ENCODE measurements around the gene SHH.

SHH gene

DNA sequence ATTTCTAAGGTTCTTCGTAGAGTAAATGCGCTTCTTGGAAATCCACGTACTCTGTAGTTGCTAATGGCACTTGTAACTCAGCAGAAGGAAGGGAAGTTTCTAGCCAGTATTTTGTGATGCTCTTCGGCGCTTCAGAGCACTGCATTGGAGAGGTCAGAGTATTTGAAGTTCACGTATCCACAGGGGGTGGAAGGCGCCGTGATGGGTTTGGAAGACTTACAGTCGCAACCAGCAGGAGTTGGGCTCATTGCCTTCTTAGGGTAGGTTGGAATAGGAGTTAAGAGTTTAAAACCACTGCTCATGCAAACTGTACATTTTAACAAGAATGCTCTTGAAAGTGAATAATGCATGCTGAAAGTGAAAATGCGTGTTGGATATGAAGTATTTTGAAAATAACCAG lies 49.1 kb downstream of the SHH start:
- H3K4me3 ChIP-seq (ENCODE audit: low read length in 2 of 2): no peak overlapping the region
- H3K27me3 ChIP-seq (ENCODE audit: control insufficient read depth in 1 of 2, insufficient read depth in 2 of 2, low read length in 2 of 2): no peaks in the 10 kb centered on the region
- H3K36me3 ChIP-seq (ENCODE audit: control insufficient read depth in 2 of 2, insufficient read depth in 2 of 2, low read length in 2 of 2): peaks cover 32 to 41% of the 10 kb centered on the region in 2 donors
- no peak overlapping the region for H3K9ac ChIP-seq (ENCODE audit: low read length in 2 of 2)
- peaks cover 5% of the 10 kb centered on the region for H3K4me1 ChIP-seq (ENCODE audit: control insufficient read depth, insufficient read depth, low read length)
- H3K9me3 ChIP-seq (ENCODE audit: control insufficient read depth in 2 of 2, low read length in 2 of 2): no peaks in the 10 kb centered on the region
- H3K27ac ChIP-seq (ENCODE audit: low read length): no peak overlapping the region

- Histone ChIP-seq H3K9ac (ENCODE audit: low read length in 2 of 2) (no peak overlapping the region), H3K4me3 (ENCODE audit: low read length in 2 of 2) (no peak overlapping the region), H3K27me3 (ENCODE audit: control insufficient read depth in 1 of 2, insufficient read depth in 2 of 2, low read length in 2 of 2) (no peaks in the 10 kb centered on the region), H3K36me3 (ENCODE audit: control insufficient read depth in 2 of 2, insufficient read depth in 2 of 2, low read length in 2 of 2) (peaks cover 32 to 36% of the 10 kb centered on the region in 2 donors), H3K9me3 (ENCODE audit: control insufficient read depth in 2 of 2, low read length in 2 of 2) (no peaks in the 10 kb centered on the region), H3K27ac (ENCODE audit: low read length) (no peak overlapping the region), H3K4me1 (ENCODE audit: control insufficient read depth, insufficient read depth, low read length) (peaks cover 5% of the 10 kb centered on the region)
Observed at GRCh38 chr7:155762655-155763054, 49.6 kb downstream of the SHH start.

DNA sequence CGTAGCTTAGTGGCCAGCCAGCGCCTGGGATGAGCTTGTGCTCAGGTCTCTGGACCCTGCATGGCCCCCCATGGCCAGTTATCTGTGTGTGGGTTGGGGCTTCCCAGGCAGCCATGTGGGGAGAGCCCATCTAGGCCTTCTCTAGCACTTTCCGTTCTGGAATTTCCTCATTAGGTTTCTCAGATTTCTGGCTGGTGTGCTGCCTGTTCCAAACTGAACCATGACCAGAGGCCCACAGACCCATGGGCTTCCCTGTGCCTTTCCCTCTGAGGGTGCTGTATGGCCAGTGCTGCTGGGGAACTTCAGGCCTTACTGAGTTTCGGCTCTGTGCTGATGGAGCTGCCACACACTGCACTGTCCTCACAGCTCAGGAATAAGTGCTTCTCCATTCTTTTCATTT lies 50.2 kb downstream of the SHH start:
- Histone ChIP-seq H3K9ac (ENCODE audit: low read length in 2 of 2) (no peak overlapping the region), H3K27me3 (ENCODE audit: control insufficient read depth in 1 of 2, insufficient read depth in 2 of 2, low read length in 2 of 2) (no peaks in the 10 kb centered on the region), H3K36me3 (ENCODE audit: control insufficient read depth in 2 of 2, insufficient read depth in 2 of 2, low read length in 2 of 2) (peaks cover 30% of the 10 kb centered on the region in 2 donors), H3K27ac (ENCODE audit: low read length) (no peak overlapping the region), H3K9me3 (ENCODE audit: control insufficient read depth in 2 of 2, low read length in 2 of 2) (no peaks in the 10 kb centered on the region), H3K4me3 (ENCODE audit: low read length in 2 of 2) (no peak overlapping the region), H3K4me1 (ENCODE audit: control insufficient read depth, insufficient read depth, low read length) (peaks cover 5% of the 10 kb centered on the region)

GRCh38 chr7:155761162-155761561 lies 51.1 kb downstream of the SHH start:
- Histone ChIP-seq H3K9ac (ENCODE audit: low read length in 2 of 2) (no peak overlapping the region), H3K36me3 (ENCODE audit: control insufficient read depth in 2 of 2, insufficient read depth in 2 of 2, low read length in 2 of 2) (peaks cover 22 to 27% of the 10 kb centered on the region in 2 donors), H3K27me3 (ENCODE audit: control insufficient read depth in 1 of 2, insufficient read depth in 2 of 2, low read length in 2 of 2) (no peaks in the 10 kb centered on the region), H3K4me3 (ENCODE audit: low read length in 2 of 2) (no peak overlapping the region), H3K4me1 (ENCODE audit: control insufficient read depth, insufficient read depth, low read length) (peaks cover 5% of the 10 kb centered on the region), H3K9me3 (ENCODE audit: control insufficient read depth in 2 of 2, low read length in 2 of 2) (no peaks in the 10 kb centered on the region), H3K27ac (ENCODE audit: low read length) (no peak overlapping the region)

DNA sequence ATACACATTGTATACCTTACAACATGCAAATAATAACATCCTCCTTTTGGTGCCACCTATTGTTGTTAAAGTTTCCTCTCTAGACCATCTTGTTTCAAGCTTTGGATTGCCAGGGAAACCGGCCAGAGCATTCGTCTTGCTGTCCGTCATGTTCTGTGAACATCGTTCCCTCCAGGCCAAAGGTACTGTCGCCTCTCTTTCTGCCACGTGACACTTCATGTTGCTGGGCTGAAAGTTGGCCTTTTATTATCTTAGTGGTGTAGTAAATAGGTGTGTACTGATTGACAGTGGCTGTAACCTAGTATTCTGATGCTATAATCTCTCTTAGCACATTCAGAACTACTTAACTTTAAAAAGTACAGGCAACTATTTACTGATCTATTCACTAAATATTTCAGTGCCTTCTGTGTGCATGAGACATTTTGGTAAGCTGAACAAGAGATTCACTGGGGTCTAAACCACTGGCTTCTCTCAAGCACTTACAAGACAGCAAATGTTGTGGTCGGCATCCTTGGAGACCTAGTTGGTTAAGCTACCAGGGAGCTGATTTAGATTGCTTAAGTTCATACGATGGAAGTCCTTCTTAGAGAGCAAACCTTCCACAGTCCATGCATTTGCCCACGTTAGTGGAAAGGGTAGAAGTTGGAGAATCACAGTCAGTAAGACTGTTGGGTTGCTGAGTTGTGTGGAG lies 52.4 kb downstream of the SHH start:
- no peaks in the 10 kb centered on the region for H3K27me3 ChIP-seq (ENCODE audit: control insufficient read depth in 1 of 2, insufficient read depth in 2 of 2, low read length in 2 of 2)
- no peaks in the 10 kb centered on the region for H3K9me3 ChIP-seq (ENCODE audit: control insufficient read depth in 2 of 2, low read length in 2 of 2)
- peaks cover 5% of the 10 kb centered on the region for H3K4me1 ChIP-seq (ENCODE audit: control insufficient read depth, insufficient read depth, low read length)
- no peak overlapping the region for H3K27ac ChIP-seq (ENCODE audit: low read length)
- peaks cover 11 to 22% of the 10 kb centered on the region in 2 donors for H3K36me3 ChIP-seq (ENCODE audit: control insufficient read depth in 2 of 2, insufficient read depth in 2 of 2, low read length in 2 of 2)
- no peak overlapping the region for H3K4me3 ChIP-seq (ENCODE audit: low read length in 2 of 2)
- no peak overlapping the region for H3K9ac ChIP-seq (ENCODE audit: low read length in 2 of 2)

DNA sequence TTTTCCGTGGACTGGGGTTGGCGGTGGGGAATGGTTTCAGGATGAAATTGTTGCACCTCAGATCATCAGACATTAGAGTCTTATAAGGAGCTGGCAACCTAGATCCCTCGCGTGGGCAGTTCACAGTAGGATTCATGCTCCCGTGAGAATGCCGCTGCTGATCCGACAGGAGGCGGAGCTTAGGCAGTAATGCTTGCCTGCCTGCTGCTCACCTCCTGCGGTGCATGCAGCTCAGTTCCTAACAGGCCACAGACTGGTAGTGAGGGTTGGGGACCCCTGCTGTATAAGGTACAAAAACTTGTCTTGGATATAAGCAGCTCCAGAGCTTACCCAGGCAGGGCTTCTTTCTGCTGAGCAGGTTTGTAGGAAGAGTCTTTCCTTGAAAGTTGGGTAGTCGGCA lies 53.9 kb downstream of the SHH start:
- peaks cover 6 to 12% of the 10 kb centered on the region in 2 donors for H3K36me3 ChIP-seq (ENCODE audit: control insufficient read depth in 2 of 2, insufficient read depth in 2 of 2, low read length in 2 of 2)
- H3K4me3 ChIP-seq (ENCODE audit: low read length in 2 of 2): no peak overlapping the region
- H3K4me1 ChIP-seq (ENCODE audit: control insufficient read depth, insufficient read depth, low read length): peaks cover 5% of the 10 kb centered on the region
- H3K9me3 ChIP-seq (ENCODE audit: control insufficient read depth in 2 of 2, low read length in 2 of 2): no peaks in the 10 kb centered on the region
- no peak overlapping the region for H3K9ac ChIP-seq (ENCODE audit: low read length in 2 of 2)
- H3K27me3 ChIP-seq (ENCODE audit: control insufficient read depth in 1 of 2, insufficient read depth in 2 of 2, low read length in 2 of 2): no peaks in the 10 kb centered on the region
- H3K27ac ChIP-seq (ENCODE audit: low read length): no peak overlapping the region

GRCh38 chr7:155756322-155756721 lies 55.9 kb downstream of the SHH start:
- peaks cover 7% of the 10 kb centered on the region for H3K4me1 ChIP-seq (ENCODE audit: control insufficient read depth, insufficient read depth, low read length)
- no peaks in the 10 kb centered on the region for H3K9me3 ChIP-seq (ENCODE audit: control insufficient read depth in 2 of 2, low read length in 2 of 2)
- peaks cover 6 to 8% of the 10 kb centered on the region in 2 donors for H3K36me3 ChIP-seq (ENCODE audit: control insufficient read depth in 2 of 2, insufficient read depth in 2 of 2, low read length in 2 of 2)
- H3K4me3 ChIP-seq (ENCODE audit: low read length in 2 of 2): no peak overlapping the region
- no peak overlapping the region for H3K9ac ChIP-seq (ENCODE audit: low read length in 2 of 2)
- H3K27ac ChIP-seq (ENCODE audit: low read length): no peak overlapping the region
- H3K27me3 ChIP-seq (ENCODE audit: control insufficient read depth in 1 of 2, insufficient read depth in 2 of 2, low read length in 2 of 2): no peaks in the 10 kb centered on the region

DNA sequence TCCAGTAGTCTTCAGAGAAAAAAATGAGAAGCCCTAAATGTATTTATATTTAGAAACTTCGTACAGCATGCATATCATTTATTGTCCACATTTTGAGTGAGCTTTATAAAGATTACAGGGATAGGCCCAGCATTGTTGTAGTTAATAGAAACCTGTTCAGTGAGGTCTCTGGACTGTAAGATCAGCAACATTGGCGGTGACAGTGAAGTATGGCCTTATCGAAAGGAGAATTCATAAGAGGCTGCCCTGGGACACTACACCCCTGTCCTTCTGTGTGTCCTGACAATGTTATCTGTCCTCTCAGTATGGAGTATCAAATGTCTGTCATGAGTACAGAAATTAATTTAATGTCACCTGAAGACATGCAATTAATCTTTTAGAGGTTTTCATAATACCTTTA lies 57.2 kb downstream of the SHH start:
- H3K27me3 ChIP-seq (ENCODE audit: control insufficient read depth in 1 of 2, insufficient read depth in 2 of 2, low read length in 2 of 2): no peaks in the 10 kb centered on the region
- H3K9ac ChIP-seq (ENCODE audit: low read length in 2 of 2): no peak overlapping the region
- no peaks in the 10 kb centered on the region for H3K9me3 ChIP-seq (ENCODE audit: control insufficient read depth in 2 of 2, low read length in 2 of 2)
- H3K4me1 ChIP-seq (ENCODE audit: control insufficient read depth, insufficient read depth, low read length): peaks cover 7% of the 10 kb centered on the region
- no peak overlapping the region for H3K4me3 ChIP-seq (ENCODE audit: low read length in 2 of 2)
- H3K27ac ChIP-seq (ENCODE audit: low read length): no peak overlapping the region
- H3K36me3 ChIP-seq (ENCODE audit: control insufficient read depth in 2 of 2, insufficient read depth in 2 of 2, low read length in 2 of 2): peaks cover 3 to 6% of the 10 kb centered on the region in 2 donors

GRCh38 chr7:155754165-155754564 lies 58.1 kb downstream of the SHH start:
- Histone ChIP-seq H3K27me3 (ENCODE audit: control insufficient read depth in 1 of 2, insufficient read depth in 2 of 2, low read length in 2 of 2) (no peaks in the 10 kb centered on the region), H3K4me3 (ENCODE audit: low read length in 2 of 2) (no peak overlapping the region), H3K27ac (ENCODE audit: low read length) (no peak overlapping the region), H3K36me3 (ENCODE audit: control insufficient read depth in 2 of 2, insufficient read depth in 2 of 2, low read length in 2 of 2) (peaks cover 0 to 3% of the 10 kb centered on the region in 2 donors), H3K9ac (ENCODE audit: low read length in 2 of 2) (no peak overlapping the region), H3K9me3 (ENCODE audit: control insufficient read depth in 2 of 2, low read length in 2 of 2) (no peaks in the 10 kb centered on the region), H3K4me1 (ENCODE audit: control insufficient read depth, insufficient read depth, low read length) (peaks cover 7% of the 10 kb centered on the region)

DNA sequence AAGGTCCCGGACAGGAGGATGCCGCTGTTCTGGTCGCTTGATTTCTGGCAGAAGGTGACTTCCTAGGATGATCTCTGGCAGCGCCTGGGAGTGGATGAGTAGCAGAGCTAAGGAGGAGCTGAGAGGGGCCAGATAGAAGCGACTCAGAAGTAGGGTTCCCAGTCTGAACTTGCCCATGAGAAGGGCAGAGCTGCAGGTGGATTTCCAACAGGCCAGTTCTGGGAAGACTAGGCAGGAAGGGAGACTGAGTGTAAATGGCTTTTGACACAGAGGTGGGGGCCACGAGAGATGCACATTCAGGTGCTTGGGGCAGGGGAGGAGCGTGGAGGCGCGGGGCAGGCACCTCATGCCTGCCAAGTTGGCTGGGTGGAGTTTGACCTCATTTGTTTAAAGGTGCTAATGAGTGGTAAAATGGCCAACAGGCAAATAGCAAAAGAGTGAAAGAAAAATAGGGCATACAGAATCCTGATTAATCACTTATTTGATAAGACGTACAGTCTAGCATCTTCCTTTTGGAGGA lies 58.8 kb downstream of the SHH start:
- Histone ChIP-seq H3K27me3 (ENCODE audit: control insufficient read depth in 1 of 2, insufficient read depth in 2 of 2, low read length in 2 of 2) (no peaks in the 10 kb centered on the region), H3K36me3 (ENCODE audit: control insufficient read depth in 2 of 2, insufficient read depth in 2 of 2, low read length in 2 of 2) (peaks cover 0 to 6% of the 10 kb centered on the region in 2 donors), H3K4me1 (ENCODE audit: control insufficient read depth, insufficient read depth, low read length) (peaks cover 7% of the 10 kb centered on the region), H3K4me3 (ENCODE audit: low read length in 2 of 2) (no peak overlapping the region), H3K9me3 (ENCODE audit: control insufficient read depth in 2 of 2, low read length in 2 of 2) (no peaks in the 10 kb centered on the region), H3K27ac (ENCODE audit: low read length) (no peak overlapping the region), H3K9ac (ENCODE audit: low read length in 2 of 2) (no peak overlapping the region)

- no peak overlapping the region for H3K4me3 ChIP-seq (ENCODE audit: low read length in 2 of 2)
- peaks cover 0 to 8% of the 10 kb centered on the region in 2 donors for H3K36me3 ChIP-seq (ENCODE audit: control insufficient read depth in 2 of 2, insufficient read depth in 2 of 2, low read length in 2 of 2)
- H3K4me1 ChIP-seq (ENCODE audit: control insufficient read depth, insufficient read depth, low read length): peaks cover 7% of the 10 kb centered on the region
- H3K9me3 ChIP-seq (ENCODE audit: control insufficient read depth in 2 of 2, low read length in 2 of 2): no peaks in the 10 kb centered on the region
- no peak overlapping the region for H3K9ac ChIP-seq (ENCODE audit: low read length in 2 of 2)
- H3K27me3 ChIP-seq (ENCODE audit: control insufficient read depth in 1 of 2, insufficient read depth in 2 of 2, low read length in 2 of 2): no peaks in the 10 kb centered on the region
- H3K27ac ChIP-seq (ENCODE audit: low read length): no peak overlapping the region
Observed at GRCh38 chr7:155752756-155753445, 59.4 kb downstream of the SHH start.
